Mucosa of rectum (tissue), 2 donors: ENCODE results near the gene GPR142.

Experiments used
- H3K27ac ChIP-seq, 2 donors: one replicate each; pipeline ENCODE4 v1.7.0; 2013; ENCODE audit warnings: inconsistent platforms in 2 of 2, low read depth in 2 of 2, low read length in 2 of 2
- H3K27me3 ChIP-seq, 2 donors: one replicate each; pipeline ENCODE4 v1.7.0; 2013; ENCODE audit warnings: low read length in 2 of 2; ENCODE audit not compliant: control insufficient read depth in 2 of 2, insufficient read depth in 2 of 2
- H3K36me3 ChIP-seq, 2 donors: one replicate each; pipeline ENCODE4 v1.7.0; 2013; ENCODE audit warnings: low read length in 2 of 2; ENCODE audit not compliant: control insufficient read depth in 2 of 2, insufficient read depth in 2 of 2
- H3K4me1 ChIP-seq, 2 donors: one replicate each; pipeline ENCODE4 v1.7.0; 2013; ENCODE audit warnings: low read length in 2 of 2, mild to moderate bottlenecking in 1 of 2; ENCODE audit not compliant: control insufficient read depth in 2 of 2, insufficient read depth in 2 of 2
- H3K4me3 ChIP-seq, 2 donors: one replicate each; pipeline ENCODE4 v1.7.0; 2013; ENCODE audit warnings: low read length in 2 of 2
- H3K9ac ChIP-seq, 2 donors: one replicate each; pipeline ENCODE4 v1.7.0; 2013; ENCODE audit warnings: low read length in 2 of 2, low read depth in 1 of 2, mild to moderate bottlenecking in 1 of 2
- H3K9me3 ChIP-seq, 2 donors: one replicate each; pipeline ENCODE4 v1.7.0; 2013; ENCODE audit warnings: low read length in 2 of 2; ENCODE audit not compliant: control insufficient read depth in 2 of 2
- donor health status: healthy.
- donor health status: Normal muscosa, but diverticular disease.

GPR142 gene

DNA sequence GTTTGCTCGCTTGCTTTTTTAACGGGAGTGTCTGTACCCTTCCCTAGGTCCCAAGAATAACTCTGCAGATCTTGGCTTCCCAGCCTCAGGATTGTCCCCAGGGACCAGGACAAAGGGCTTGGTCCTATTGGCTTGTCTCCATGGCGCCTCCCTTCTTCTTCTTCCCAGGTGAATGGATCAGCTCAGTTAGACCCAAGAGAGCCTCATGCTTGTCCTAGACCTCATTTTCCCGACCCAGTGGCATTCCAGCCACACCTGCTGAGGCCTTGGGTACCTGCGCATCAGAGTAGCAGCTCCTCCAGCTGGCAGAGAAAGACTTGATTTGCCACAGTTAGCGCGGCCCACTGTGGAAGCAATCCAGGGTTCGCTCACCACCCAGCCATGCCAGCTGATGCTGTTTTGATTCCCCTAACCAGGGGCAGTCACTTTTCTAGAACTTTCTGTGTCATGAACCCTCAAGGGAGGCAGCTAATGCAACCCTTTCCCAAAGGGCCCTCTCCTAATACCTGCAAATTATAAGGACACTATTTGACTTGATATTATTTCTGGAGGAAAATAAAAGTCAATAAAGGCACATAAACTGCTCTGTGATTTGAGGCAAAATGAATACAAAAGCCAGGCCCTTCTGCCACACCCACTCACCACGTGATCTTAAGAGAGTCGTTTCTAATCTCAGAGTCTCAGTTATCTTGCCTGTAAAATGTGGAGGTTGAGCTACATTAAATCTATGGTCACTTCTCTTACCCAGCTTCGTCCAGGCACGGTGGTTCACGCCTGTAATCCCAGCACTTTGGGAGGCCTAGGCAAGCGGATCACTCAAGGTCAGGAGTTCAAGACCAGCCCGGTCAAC, 13.9 kb downstream of the GPR142 start:
- peaks cover 22 to 24% of the 10 kb centered on the region in 2 donors for H3K4me1 ChIP-seq
- H3K27me3 ChIP-seq, result no peaks in the 10 kb centered on the region
- H3K36me3 ChIP-seq, result no peaks in the 10 kb centered on the region
- no peaks in the 10 kb centered on the region for H3K9me3 ChIP-seq
- peak overlapping the region; percentile 88 to 91 for H3K27ac ChIP-seq
- peak overlapping the region in 1 of 2 donors; percentile 24 for H3K9ac ChIP-seq
- peak overlapping the region in 1 of 2 donors; percentile 28 for H3K4me3 ChIP-seq

DNA sequence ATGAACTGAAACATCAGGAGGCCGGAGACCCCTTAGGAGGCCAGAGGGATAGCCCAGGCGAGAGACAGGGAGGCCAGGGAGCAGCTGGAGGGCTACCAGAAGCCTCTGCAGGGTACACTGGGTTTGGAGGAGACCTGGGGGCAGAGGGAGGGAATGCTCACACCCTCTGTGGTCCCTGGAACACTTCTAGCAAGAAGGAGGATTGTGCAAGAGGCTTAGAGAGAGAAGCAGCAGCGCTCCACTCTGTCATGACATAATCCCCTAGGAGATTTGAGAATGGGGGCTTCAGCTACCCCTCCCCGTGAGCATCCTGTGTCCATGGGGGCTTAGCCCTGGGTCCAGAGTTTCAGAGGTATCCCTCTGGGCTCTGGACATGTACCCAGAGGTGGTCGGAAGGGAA, 15.8 kb downstream of the GPR142 start:
- Histone ChIP-seq H3K9ac (no peak overlapping the region), H3K27ac (no peak overlapping the region)

DNA sequence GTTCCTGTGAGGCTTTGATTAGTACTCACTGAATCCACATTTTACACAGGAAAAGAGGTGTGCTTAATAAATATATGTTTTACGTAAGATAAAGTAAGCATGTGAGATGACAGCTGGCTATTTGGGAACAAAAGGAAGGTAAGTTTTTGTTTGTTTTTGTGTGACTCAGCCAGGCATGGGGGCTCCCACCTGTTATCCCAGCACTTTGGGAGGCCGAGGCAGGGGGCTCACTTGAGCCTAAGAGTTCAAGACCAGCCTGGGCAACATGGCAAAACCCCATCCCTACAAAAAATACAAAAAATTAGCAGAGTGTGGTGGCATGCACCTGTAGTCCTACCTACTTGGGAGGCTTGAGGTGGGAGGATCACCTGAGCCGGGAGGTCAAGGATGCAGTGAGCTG, 17.9 kb downstream of the GPR142 start:
- Histone ChIP-seq H3K4me1 (peaks cover 20 to 24% of the 10 kb centered on the region in 2 donors), H3K27me3 (no peaks in the 10 kb centered on the region), H3K4me3 (no peak overlapping the region), H3K9me3 (no peaks in the 10 kb centered on the region), H3K9ac (no peak overlapping the region), H3K27ac (no peak overlapping the region), H3K36me3 (no peaks in the 10 kb centered on the region)

More for the DNA sequence above, 15.8 kb downstream of the GPR142 start:
- no peaks in the 10 kb centered on the region for H3K9me3 ChIP-seq
- H3K36me3 ChIP-seq, result no peaks in the 10 kb centered on the region
- no peak overlapping the region for H3K4me3 ChIP-seq
- no peaks in the 10 kb centered on the region for H3K27me3 ChIP-seq
- H3K4me1 ChIP-seq, result peaks cover 30 to 34% of the 10 kb centered on the region in 2 donors

DNA sequence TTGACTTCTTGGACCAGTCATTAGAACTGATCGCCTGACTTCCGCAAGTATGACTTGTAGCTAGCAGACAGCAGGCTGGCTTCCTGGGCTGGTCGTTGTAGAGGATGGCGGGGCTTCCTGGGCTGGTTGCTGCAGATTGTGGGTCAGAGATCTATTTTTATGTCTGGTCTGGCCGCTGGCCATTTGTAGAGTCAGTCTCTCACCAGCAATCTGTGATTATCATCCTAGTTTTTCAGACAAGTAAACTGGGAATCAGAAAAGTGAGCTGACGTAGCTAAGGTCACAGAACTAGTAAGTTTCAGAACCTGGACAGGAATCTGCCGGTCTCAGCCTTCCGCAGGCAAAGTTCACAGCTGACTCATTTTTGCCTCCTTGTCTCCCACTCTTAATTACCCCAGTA, 19.1 kb downstream of the GPR142 start:
- no peak overlapping the region for H3K9ac ChIP-seq
- no peak overlapping the region for H3K4me3 ChIP-seq
- H3K36me3 ChIP-seq, result no peaks in the 10 kb centered on the region
- H3K27me3 ChIP-seq, result no peaks in the 10 kb centered on the region
- H3K27ac ChIP-seq, result no peak overlapping the region
- peaks cover 8 to 13% of the 10 kb centered on the region in 2 donors for H3K4me1 ChIP-seq
- H3K9me3 ChIP-seq, result no peaks in the 10 kb centered on the region

DNA sequence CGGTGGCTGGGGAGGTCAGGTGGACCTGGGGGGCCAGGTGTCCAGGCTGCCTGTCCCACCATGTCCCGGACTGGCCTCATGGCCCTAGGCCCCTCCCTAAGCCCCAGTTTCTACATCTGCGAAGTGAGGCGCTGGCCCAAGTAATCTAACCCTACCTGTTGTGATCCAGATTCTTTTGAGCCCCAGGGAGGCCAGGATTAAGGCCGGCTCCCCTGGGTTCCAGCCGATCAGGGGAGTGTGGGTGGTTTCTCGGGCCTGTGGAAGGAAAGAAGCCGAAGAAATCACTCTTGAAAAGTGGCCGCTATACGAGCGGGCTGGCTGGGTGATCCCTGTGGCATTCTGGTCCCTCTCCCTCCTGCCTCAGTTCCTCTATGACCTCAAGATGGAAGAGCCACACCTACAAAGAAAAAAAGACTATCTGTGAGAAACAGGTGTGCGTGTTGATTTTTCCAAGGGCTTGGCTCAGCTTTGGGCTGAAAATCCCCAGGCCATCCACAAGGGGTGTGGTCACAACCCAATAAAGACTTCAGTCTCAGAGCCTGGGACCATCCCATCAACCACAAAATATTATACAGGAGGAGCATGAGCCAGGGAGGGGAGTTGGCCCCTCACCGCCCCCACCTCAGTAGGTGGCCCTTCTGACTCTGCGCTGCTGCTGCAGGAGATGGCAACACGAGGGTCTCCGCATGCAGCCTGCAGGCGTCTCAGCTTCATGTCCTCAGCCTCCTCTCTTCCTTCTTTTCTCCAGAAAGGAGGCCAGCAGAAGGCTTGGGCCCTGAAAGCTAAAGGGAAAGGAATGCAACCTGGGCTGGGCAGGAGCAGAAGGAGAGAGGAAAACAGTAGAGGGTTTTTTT, 20.3 kb downstream of the GPR142 start:
- no peaks in the 10 kb centered on the region for H3K36me3 ChIP-seq
- no peaks in the 10 kb centered on the region for H3K9me3 ChIP-seq
- H3K4me1 ChIP-seq, result peaks cover 8 to 10% of the 10 kb centered on the region in 2 donors
- H3K27ac ChIP-seq, result peak overlapping the region in 1 of 2 donors; percentile 11
- no peaks in the 10 kb centered on the region for H3K27me3 ChIP-seq
- H3K9ac ChIP-seq, result peak overlapping the region in 1 of 2 donors; percentile 17
- H3K4me3 ChIP-seq, result no peak overlapping the region

DNA sequence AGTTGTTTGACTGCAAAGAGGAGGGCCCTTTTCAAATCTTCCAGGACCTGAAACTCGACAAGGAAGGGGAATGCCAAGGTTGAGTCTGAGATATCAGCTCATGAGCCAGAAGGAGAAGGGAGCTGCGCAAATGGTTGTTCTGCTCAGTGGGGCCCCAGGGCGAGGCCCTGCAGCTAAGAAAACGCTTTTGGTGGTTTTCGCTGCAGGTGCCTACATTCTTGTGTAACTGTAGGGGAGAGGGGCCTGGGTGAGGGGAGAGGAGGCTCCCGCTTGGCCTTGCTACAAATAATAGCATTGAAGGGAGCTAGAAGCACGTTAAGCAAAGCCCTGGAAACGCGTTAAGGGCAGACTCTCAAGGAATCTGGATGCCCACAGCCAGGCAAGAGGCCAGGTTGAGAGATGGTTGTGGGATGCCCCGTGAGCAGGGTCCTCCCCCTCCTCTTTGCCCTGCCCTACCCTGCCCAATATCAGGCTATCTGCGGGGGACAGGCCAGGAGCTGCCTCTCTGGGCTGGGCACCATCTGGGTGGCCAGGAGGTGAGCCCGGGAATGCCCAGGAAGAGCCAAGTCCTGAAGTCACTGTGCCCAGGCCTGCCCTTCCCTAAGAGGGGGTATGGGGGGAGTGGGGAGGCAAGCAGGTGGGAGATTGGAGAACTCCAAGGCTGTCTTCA, 21.9 kb downstream of the GPR142 start:
- Histone ChIP-seq H3K27ac (no peak overlapping the region), H3K4me1 (peaks cover 8 to 10% of the 10 kb centered on the region in 2 donors), H3K9me3 (no peaks in the 10 kb centered on the region), H3K36me3 (no peaks in the 10 kb centered on the region), H3K4me3 (no peak overlapping the region), H3K9ac (no peak overlapping the region), H3K27me3 (no peaks in the 10 kb centered on the region)

DNA sequence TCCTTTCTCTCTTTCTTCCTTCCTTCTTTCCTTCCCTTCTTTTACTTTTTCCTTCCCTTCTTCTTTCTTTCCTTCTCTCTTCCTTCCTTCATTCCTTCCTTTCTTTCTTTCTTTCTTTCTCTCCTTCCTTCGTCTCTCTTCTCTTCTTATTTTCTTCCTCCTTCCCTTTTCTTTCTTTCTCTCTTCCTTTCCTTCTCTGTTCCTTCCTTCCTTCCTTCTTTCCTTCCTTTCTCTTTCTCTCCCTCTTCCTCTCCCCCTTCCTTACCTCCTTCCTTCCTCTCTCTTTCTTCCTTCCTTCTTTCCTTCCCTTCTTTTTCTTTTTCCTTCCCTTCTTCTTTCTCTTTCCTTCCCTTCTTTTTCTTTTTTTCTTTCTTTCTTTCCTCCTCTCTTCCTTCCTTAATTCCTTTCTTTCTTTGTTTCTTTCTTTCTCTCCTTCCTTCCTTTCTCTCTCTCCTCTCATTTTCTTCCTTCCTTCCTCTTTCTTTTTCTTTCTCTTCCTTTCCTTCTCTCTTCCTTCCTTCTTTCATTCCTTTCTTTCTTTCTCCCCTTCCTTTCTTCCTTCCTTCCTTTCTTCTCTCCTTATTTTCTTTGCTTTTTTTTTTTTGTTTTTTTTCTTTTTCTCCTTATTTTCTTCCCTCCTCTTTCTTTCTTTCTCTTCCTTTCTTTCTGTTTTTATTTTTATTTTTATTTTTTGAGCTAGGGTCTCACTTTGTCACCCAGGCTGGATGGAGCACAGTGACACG, 22.8 kb downstream of the GPR142 start:
- Histone ChIP-seq H3K27ac (no peak overlapping the region), H3K9me3 (no peaks in the 10 kb centered on the region), H3K36me3 (no peaks in the 10 kb centered on the region), H3K4me1 (peaks cover 8 to 16% of the 10 kb centered on the region in 2 donors), H3K4me3 (no peak overlapping the region), H3K9ac (no peak overlapping the region), H3K27me3 (no peaks in the 10 kb centered on the region)

DNA sequence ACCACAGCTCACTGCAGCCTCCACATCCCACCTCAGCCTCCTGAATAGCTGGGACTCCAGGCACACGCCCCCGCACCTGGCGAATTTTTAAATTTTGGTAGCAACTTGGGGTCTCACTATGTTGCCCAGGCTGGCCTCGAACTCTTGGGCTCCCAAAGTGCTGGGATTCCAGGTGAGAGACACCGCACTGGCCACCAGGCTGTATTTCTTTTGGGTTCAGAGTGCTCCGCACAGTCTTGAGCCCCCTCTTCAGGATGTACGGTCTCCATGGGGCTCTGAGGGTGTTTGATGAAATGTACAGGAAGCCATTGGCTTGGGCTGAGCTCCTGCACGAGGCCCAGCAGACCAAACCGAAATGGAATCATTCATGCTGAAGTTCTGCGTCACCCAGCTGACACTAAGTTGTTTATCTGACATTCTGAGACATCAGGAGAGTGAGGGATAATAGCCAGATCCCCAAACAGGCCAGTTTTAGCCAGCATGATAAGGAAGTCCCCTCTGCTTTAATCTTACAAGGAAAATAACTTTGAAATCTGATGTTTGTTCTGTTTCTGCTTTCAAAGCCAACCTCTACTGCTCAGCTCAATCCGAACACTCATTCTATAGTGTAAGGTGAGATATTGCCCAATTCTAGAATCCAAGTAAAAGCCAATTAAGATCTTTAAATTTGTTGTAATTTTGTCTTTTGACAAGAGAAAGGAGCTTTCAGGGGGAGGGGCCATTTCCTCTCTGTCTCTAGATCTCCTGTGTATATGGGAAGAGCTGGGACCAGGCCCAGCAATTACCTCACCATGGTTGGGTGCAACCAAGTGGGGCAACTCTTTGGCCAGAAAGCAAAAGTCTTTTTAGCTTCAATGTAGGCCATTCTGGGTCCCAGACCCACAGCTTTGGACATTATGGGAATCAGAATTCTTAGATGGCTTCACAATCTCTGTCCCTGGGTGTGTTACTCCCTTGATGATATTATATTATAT, 23.7 kb downstream of the GPR142 start:
- Histone ChIP-seq H3K36me3 (no peaks in the 10 kb centered on the region), H3K4me1 (peaks cover 8 to 22% of the 10 kb centered on the region in 2 donors), H3K27me3 (no peaks in the 10 kb centered on the region), H3K4me3 (no peak overlapping the region), H3K27ac (no peak overlapping the region), H3K9me3 (no peaks in the 10 kb centered on the region), H3K9ac (no peak overlapping the region)

DNA sequence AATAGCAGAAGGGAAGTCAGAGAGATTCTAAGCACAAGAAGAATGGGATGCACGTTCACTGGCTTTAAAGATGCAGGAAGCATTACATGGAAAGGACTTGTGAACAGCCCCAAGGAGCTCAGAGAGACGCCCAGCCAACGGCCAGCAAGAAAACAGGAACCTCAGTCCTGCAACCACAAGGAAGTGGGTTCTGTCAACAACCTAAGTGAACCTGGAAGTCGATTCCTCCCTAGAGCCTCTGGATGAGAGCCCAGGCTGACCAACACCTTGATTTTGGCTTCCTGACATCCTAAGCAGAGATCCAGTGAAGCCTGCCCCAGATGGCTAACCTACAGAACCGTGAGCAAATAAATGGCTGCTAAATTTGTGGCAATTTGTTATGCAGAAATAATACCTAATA, 24.5 kb downstream of the GPR142 start:
- Histone ChIP-seq H3K4me1 (peaks cover 8 to 22% of the 10 kb centered on the region in 2 donors), H3K36me3 (no peaks in the 10 kb centered on the region), H3K27me3 (no peaks in the 10 kb centered on the region), H3K9me3 (no peaks in the 10 kb centered on the region), H3K9ac (no peak overlapping the region), H3K27ac (no peak overlapping the region), H3K4me3 (no peak overlapping the region)
